Measurements from ENCODE around the gene SLC39A10.

DNA sequence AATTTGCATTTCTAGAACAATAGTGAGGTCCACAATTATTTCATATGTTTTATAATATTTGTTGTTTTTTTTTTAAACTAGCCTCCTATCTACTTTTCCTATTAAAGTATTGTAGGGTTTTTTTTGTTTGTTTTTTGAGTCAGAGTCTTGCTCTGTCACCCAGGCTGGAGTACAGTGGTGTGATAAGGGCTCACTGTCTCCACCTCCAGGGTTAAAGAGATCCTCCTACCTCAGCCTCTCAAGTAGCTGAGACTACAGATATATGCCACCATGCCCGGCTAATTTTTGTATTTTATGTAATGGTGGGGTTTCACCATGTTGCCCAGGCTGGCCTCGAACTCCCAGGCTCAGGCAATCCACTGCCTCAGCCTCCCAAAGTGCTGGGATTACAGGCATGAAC is 122.5 kb downstream of the SLC39A10 start:
- TF ChIP-seq CTCF (IDR thresholded peaks at IDR 0.05) (no peak), POLR2A (IDR thresholded peaks at IDR 0.05) (no peak)
